ENCODE results near the gene ZDHHC21. TPM values are rescaled to one million over a fixed set of nuclear protein-coding genes. Genes with fewer than 3 reads are reported as not detected.

The ZDHHC21 gene
- total and polyA plus RNA-seq, 2 of the 8 experiments (the other 6 are each of a cell fraction or from before 2014, with no cell fraction given), result 1.9 to 6.0 TPM

GRCh38 chr9:14584571-14584970, 108.7 kb downstream of the ZDHHC21 start:
- Histone ChIP-seq H2BK5ac (ENCODE audit: low read depth, low read length) (no peak overlapping the region), H4K20me1 (replicated peaks in 1 of 2; ENCODE audit: control insufficient read depth in 1 of 2, insufficient read depth in 2 of 2, low read length in 2 of 2) (no peaks in the 10 kb centered on the region), H3K9ac (replicated peaks in 1 of 4; ENCODE audit: extremely low read depth in 1 of 4, low read depth in 3 of 4, low read length in 3 of 4) (no peak overlapping the region), H4K8ac (ENCODE audit: extremely low read depth, insufficient read depth, low read length) (no peak overlapping the region), H3K9me3 (ENCODE audit: insufficient read depth in 2 of 2, low read depth in 1 of 2, low read length in 1 of 2) (0 out of 4 replicates have a peak, but pooled peaks cover 0 to 3% of the 10 kb centered on the region in 2 experiments), H3K4me3 (ENCODE audit: extremely low read depth in 1 of 4, insufficient read depth in 2 of 4, low read depth in 3 of 4, low read length in 4 of 4) (no peak overlapping the region), H3K4ac (replicated peaks; ENCODE audit: insufficient read length, low read depth, low read length) (no peak overlapping the region), H4K91ac (replicated peaks; ENCODE audit: insufficient read length, low read length) (no peak overlapping the region), H3K4me1 (replicated peaks in 1 of 4; ENCODE audit: control insufficient read depth in 3 of 4, insufficient read depth in 4 of 4, low read length in 3 of 4) (no peaks in the 10 kb centered on the region), H3K23ac (ENCODE audit: insufficient read length) (no peak overlapping the region), H4K5ac (ENCODE audit: insufficient read length, low read depth, low read length) (no peak overlapping the region), H2BK12ac (ENCODE audit: low read depth, low read length) (no peak overlapping the region), H2BK15ac (ENCODE audit: low read length) (no peak overlapping the region), H2AFZ (ENCODE audit: low read length) (no peak overlapping the region), H3K56ac (replicated peaks; ENCODE audit: insufficient read length, low read depth, low read length) (no peak overlapping the region), H2BK20ac (ENCODE audit: low read length) (no peak overlapping the region), H2AK5ac (ENCODE audit: low read depth, low read length) (no peak overlapping the region), H2BK120ac (replicated peaks; ENCODE audit: low read depth, low read length) (no peak overlapping the region), H3K27ac (ENCODE audit: low read depth, low read length) (no peak overlapping the region), H3K79me1 (ENCODE audit: low read depth, low read length) (no peaks in the 10 kb centered on the region), H3K79me2 (ENCODE audit: control insufficient read depth in 1 of 2, insufficient read depth in 2 of 2, low read length in 2 of 2) (no peaks in the 10 kb centered on the region), H3K27me3 (replicated peaks in 1 of 4; ENCODE audit: control insufficient read depth in 3 of 4, extremely low read depth in 1 of 4, insufficient read depth in 3 of 4, low read length in 3 of 4) (no peaks in the 10 kb centered on the region), H3K36me3 (ENCODE audit: control insufficient read depth in 2 of 4, insufficient read depth in 4 of 4, low read length in 3 of 4) (no peaks in the 10 kb centered on the region), H3K4me2 (ENCODE audit: insufficient read depth in 1 of 2, low read depth in 2 of 2, low read length in 2 of 2) (no peak overlapping the region), H3K14ac (ENCODE audit: insufficient read length) (no peak overlapping the region), H3K18ac (ENCODE audit: extremely low read depth, low read length) (no peak overlapping the region), H3K23me2 (ENCODE audit: low read depth, low read length) (no peaks in the 10 kb centered on the region)
- ChIA-PET POLR2A (ENCODE audit: partially characterized antibody) (no interaction called here), CTCF (ENCODE audit: partially characterized antibody) (interaction anchor here (1.7 kb wide), 1 partner anchor 8 kb away, joined by 5 read pairs; no protein-coding TSS in a partner anchor)
- DNase-seq (ENCODE audit: low read depth in 1 of 2, low spot score in 2 of 2) (no peak), FAIRE-seq (no peak)
- WGBS, 2 experiments (ENCODE audit: extremely low coverage in 1 of 2, insufficient coverage in 1 of 2, insufficient read length in 1 of 2, insufficient replicate concordance in 2 of 2, low coverage in 1 of 2, low lambda C conversion rate in 2 of 2, missing lambda C conversion rate in 1 of 2), result 95% methylated on average over 4 of the region's 4 CpGs; no CpG with 5 or more reads in 1 of the 2 experiments
- TF ChIP-seq RAD21 (IDR thresholded peaks at IDR 0.05 in 1 of 2, conservative IDR thresholded peaks at IDR 0.05 in 1 of 2; ENCODE audit: low read depth in 2 of 2, low read length in 2 of 2), result no peak
- TF ChIP-seq CTBP2 (IDR thresholded peaks at IDR 0.05; ENCODE audit: borderline replicate concordance, insufficient read depth, insufficient read length, low read length), result no peak
- TF ChIP-seq PHF8 (conservative IDR thresholded peaks at IDR 0.05; ENCODE audit: low read depth, low read length), result no peak
- no peak for TF ChIP-seq ATF3 (IDR thresholded peaks at IDR 0.05; ENCODE audit: insufficient read depth, low read depth, low read length)
- TF ChIP-seq RNF2 (IDR thresholded peaks at IDR 0.05; ENCODE audit: borderline replicate concordance, low read depth, low read length, missing control alignments, poor library complexity, severe bottlenecking), result no peak
- no peak for TF ChIP-seq KDM1A (IDR thresholded peaks at IDR 0.05; ENCODE audit: borderline replicate concordance, low read length)
- no peak for TF ChIP-seq RBBP5 (IDR thresholded peaks at IDR 0.05; ENCODE audit: borderline replicate concordance, low read depth, low read length)
- no peak for TF ChIP-seq SP1 (IDR thresholded peaks at IDR 0.05; ENCODE audit: low read depth, low read length)
- TF ChIP-seq E2F6 (IDR thresholded peaks at IDR 0.05), result no peak
- TF ChIP-seq POLR2AphosphoS5 (IDR thresholded peaks at IDR 0.05; ENCODE audit: low read depth, low read length), result no peak
- TF ChIP-seq BRCA1 (IDR thresholded peaks at IDR 0.05; ENCODE audit: low read depth, low read length), result no peak
- no peak for TF ChIP-seq SAP30 (IDR thresholded peaks at IDR 0.05; ENCODE audit: insufficient read depth, insufficient replicate concordance, low read length)
